GM11168 (cell line): Measurements from ENCODE around the gene MFAP2.

Experiments
- in situ Hi-C: fragments of 300-500 bp; cut with MboI; formaldehyde crosslinking; loops from one replicate; pipeline ENCODE4 v1.12.0; 2022; ENCODE audit warnings: low sequenced_read_pairs; ENCODE audit not compliant: unreplicated experiment

The MFAP2 gene

GRCh38 chr1:16982902-16983301 lies 2.5 kb upstream of the MFAP2 start:
- in situ Hi-C loops = no loop called here

- in situ Hi-C loops = no loop called here
These were observed 939 bp upstream of the MFAP2 start for GRCh38 chr1:16981269-16981849.

GRCh38 chr1:16979475-16980327 lies 719 bp downstream of the MFAP2 start:
- in situ Hi-C loops = no loop called here

- in situ Hi-C loops = no loop called here
These were observed 1.6 kb downstream of the MFAP2 start for GRCh38 chr1:16978567-16979474.

GRCh38 chr1:16978139-16978538 lies 2.3 kb downstream of the MFAP2 start:
- in situ Hi-C loops = no loop called here

GRCh38 chr1:16977377-16977776 lies 3.0 kb downstream of the MFAP2 start:
- in situ Hi-C loops = no loop called here

- in situ Hi-C loops = no loop called here
These were observed 3.5 kb downstream of the MFAP2 start for GRCh38 chr1:16976966-16977365.

GRCh38 chr1:16975838-16976237 lies 4.6 kb downstream of the MFAP2 start:
- in situ Hi-C loops = no loop called here

- in situ Hi-C loops = no loop called here
These were observed 5.2 kb downstream of the MFAP2 start for GRCh38 chr1:16975211-16975610.

GRCh38 chr1:16973215-16973614 lies 7.2 kb downstream of the MFAP2 start:
- in situ Hi-C loops = no loop called here

- in situ Hi-C loops = no loop called here
These were observed 8.1 kb downstream of the MFAP2 start for GRCh38 chr1:16972189-16972895.

- in situ Hi-C loops = no loop called here
These were observed 8.9 kb downstream of the MFAP2 start for GRCh38 chr1:16971341-16972188.

- in situ Hi-C loops = no loop called here
These were observed 10.1 kb downstream of the MFAP2 start for GRCh38 chr1:16970132-16970910.

GRCh38 chr1:16969651-16970050 lies 10.8 kb downstream of the MFAP2 start:
- in situ Hi-C loops = no loop called here

GRCh38 chr1:16969057-16969611 lies 11.3 kb downstream of the MFAP2 start:
- in situ Hi-C loops = no loop called here

GRCh38 chr1:16968372-16968771 lies 12.0 kb downstream of the MFAP2 start:
- in situ Hi-C loops = no loop called here

- in situ Hi-C loops = no loop called here
These were observed 12.5 kb downstream of the MFAP2 start for GRCh38 chr1:16967962-16968361.

GRCh38 chr1:16967095-16967575 lies 13.3 kb downstream of the MFAP2 start:
- in situ Hi-C loops = no loop called here
